ENCODE data around the gene RBP2. TPM values are rescaled to one million over a fixed set of nuclear protein-coding genes. Genes with fewer than 3 reads are reported as not detected.

Gene RBP2
- total RNA-seq, 1 donor from 2014 or later: not detected

Other genes starting within 250 kb of the RBP2 start
- 70.3 and 81.4 TPM in 2 replicates for gene MRPS22, start 132.5 kb downstream of the RBP2 start, total RNA-seq
- gene COPB2, start 86.9 kb downstream of the RBP2 start, total RNA-seq: 238 and 239 TPM in 2 replicates
- 2.4 and 3.1 TPM in 2 replicates for gene RBP1, start 63.2 kb upstream of the RBP2 start, total RNA-seq
- 0.74 and 0.86 TPM in 2 replicates for gene NMNAT3, start 201.5 kb upstream of the RBP2 start, total RNA-seq